Keratinocyte (primary cell): ENCODE measurements around the gene TNPO1. TPM values are rescaled to one million over a fixed set of nuclear protein-coding genes. Genes with fewer than 3 reads are reported as not detected.

Experiments used
- DNase-seq: peaks from one replicate; pipeline ENCODE4 v3.0.0-alpha.2; 2011; ENCODE audit warnings: low read depth, missing footprints, low spot score
- FAIRE-seq: peaks from 2 replicates; lab custom pipeline; 2011; peaks lifted over from hg19 to GRCh38; lab: Jason Lieb, UNC
- H2AFZ ChIP-seq: 2 replicates; pipeline ENCODE4 v1.6.0; 2012; ENCODE audit warnings: low read length, control low read depth, inconsistent platforms; ENCODE audit not compliant: control insufficient read depth
- H3K27ac ChIP-seq: 2 replicates; pipeline ENCODE4 v1.5.1; 2011; ENCODE audit warnings: low read length; ENCODE audit not compliant: control insufficient read depth, insufficient read depth
- H3K27me3 ChIP-seq: 3 replicates; pipeline ENCODE4 v1.6.0; 2011; ENCODE audit warnings: low read length; ENCODE audit not compliant: control insufficient read depth, insufficient read depth; ENCODE audit errors: extremely low read depth
- H3K36me3 ChIP-seq, 2 experiments: 2 replicates in 1 of 2; 3 replicates in 1 of 2; pipeline ENCODE4 v1.5.1; 2011; ENCODE audit warnings: low read length in 2 of 2, mild to moderate bottlenecking in 1 of 2; ENCODE audit not compliant: control insufficient read depth in 2 of 2, insufficient read depth in 2 of 2; ENCODE audit errors: extremely low read depth in 1 of 2
- H3K4me1 ChIP-seq: 3 replicates; pipeline ENCODE4 v1.5.1; 2011; ENCODE audit warnings: low read length; ENCODE audit not compliant: control insufficient read depth, insufficient read depth; ENCODE audit errors: extremely low read depth
- H3K4me2 ChIP-seq: 3 replicates; pipeline ENCODE4 v1.6.0; 2011; ENCODE audit warnings: low read depth, low read length; ENCODE audit not compliant: control insufficient read depth, insufficient read depth; ENCODE audit errors: extremely low read depth
- H3K4me3 ChIP-seq, 3 experiments: fragments of 200-600 bp in 1 of 3; sonication (generic) in 1 of 3; 2 replicates in 2 of 3; 3 replicates in 1 of 3; pipeline ENCODE4 v1.5.1; 2011 to 2016; ENCODE audit warnings: low read length in 3 of 3, mild to moderate bottlenecking in 3 of 3, control low read depth in 2 of 3, inconsistent platforms in 1 of 3, low read depth in 1 of 3, mixed read lengths in 1 of 3, mixed run types in 1 of 3, moderate library complexity in 1 of 3; ENCODE audit not compliant: control insufficient read depth in 2 of 3, insufficient read depth in 2 of 3; ENCODE audit errors: extremely low read depth in 1 of 3
- H3K79me2 ChIP-seq: 2 replicates; pipeline ENCODE4 v1.6.0; 2012; ENCODE audit warnings: low read length; ENCODE audit not compliant: control insufficient read depth, insufficient read depth
- H3K9ac ChIP-seq: 3 replicates; pipeline ENCODE4 v1.6.0; 2011; ENCODE audit warnings: low read length; ENCODE audit not compliant: control insufficient read depth, insufficient read depth; ENCODE audit errors: extremely low read depth
- H3K9me1 ChIP-seq: 3 replicates; pipeline ENCODE4 v1.6.0; 2011; ENCODE audit warnings: low read length; ENCODE audit not compliant: control insufficient read depth, insufficient read depth; ENCODE audit errors: extremely low read depth
- H3K9me3 ChIP-seq: 2 replicates; pipeline ENCODE4 v1.5.1; 2012; ENCODE audit warnings: low read depth, low read length; ENCODE audit not compliant: control insufficient read depth
- H4K20me1 ChIP-seq: 3 replicates; pipeline ENCODE4 v1.6.0; 2011; ENCODE audit warnings: low read length; ENCODE audit not compliant: control insufficient read depth, insufficient read depth; ENCODE audit errors: extremely low read depth
- EZH2 ChIP-seq: IDR thresholded peaks from one replicate; pipeline ENCODE4 v1.6.1; 2012; ENCODE audit warnings: inconsistent platforms, mild to moderate bottlenecking, low read length, moderate library complexity
- dilution Hi-C: fragments of 300-500 bp; cut with MboI; formaldehyde crosslinking; loops from one replicate; pipeline ENCODE4 v1.7.0; 2020; ENCODE audit warnings: low sequenced_read_pairs; ENCODE audit not compliant: extremely low pct_ligation_motif_present
- polyA plus RNA-seq, 5 experiments: library from polyadenylated mRNA; depleted of rRNA in 3 of 5; stranded (reverse) in 3 of 5; stranded (forward) in 1 of 5; unstranded in 1 of 5; fragments of >200 nt; gene quantifications; 1 replicate in 1 of 5; 2 replicates in 3 of 5; 3 replicates in 1 of 5; pipeline versions ENCODE4 v1.2.1 to v1.2.3, GENCODE V29; 2011 to 2012; ENCODE audit warnings: missing spikeins in 2 of 5, low read depth in 1 of 5, low replicate concordance in 1 of 5
- TF ChIP-seq, protein P1 (sequence below), 3 experiments: IDR thresholded peaks in 1 of 3; conservative IDR thresholded peaks in 1 of 3; optimal IDR thresholded peaks in 1 of 3; 2 replicates in 2 of 3; 3 replicates in 1 of 3; pipeline versions ENCODE3 to v1.5.1; 2011; ENCODE audit warnings: low read length in 3 of 3, mild to moderate bottlenecking in 3 of 3, moderate library complexity in 2 of 3, control low read depth in 1 of 3, inconsistent platforms in 1 of 3; ENCODE audit not compliant: insufficient read depth in 2 of 3; ENCODE audit errors: extremely low read depth in 1 of 3

Gene TNPO1
- polyA plus RNA-seq, 1 donor (not counting 4 experiments of a cell fraction or from before 2014, with no cell fraction given), result 123 TPM

DNA sequence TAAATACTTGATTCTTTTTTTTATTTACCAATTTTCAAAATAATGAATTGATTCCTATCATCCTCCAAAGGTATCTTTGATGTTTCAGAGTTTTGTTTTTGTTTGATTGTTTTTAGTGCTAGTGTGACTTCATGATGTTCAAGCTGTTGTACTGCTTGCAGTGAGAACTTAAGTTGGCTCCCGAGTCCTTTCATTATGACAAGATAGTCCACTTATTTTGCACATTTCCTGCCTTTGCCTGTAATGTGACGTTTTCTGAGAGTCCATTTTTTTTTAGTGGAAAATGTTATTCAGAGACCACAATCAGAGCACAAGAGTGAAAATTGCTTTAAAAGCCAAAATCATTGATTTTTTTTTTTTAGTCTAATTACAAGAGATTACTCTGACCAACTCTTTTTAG is 79.3 kb downstream of the TNPO1 start:
- FAIRE-seq, result no peak
- Histone ChIP-seq H3K9me1 (no peaks in the 10 kb centered on the region), H3K4me3 (no peak overlapping the region), H3K36me3 (peaks cover 20 to 21% of the 10 kb centered on the region in 2 experiments), H3K27ac (no peak overlapping the region), H3K79me2 (no peaks in the 10 kb centered on the region), H3K4me1 (no peaks in the 10 kb centered on the region), H3K9me3 (no peaks in the 10 kb centered on the region), H4K20me1 (no peaks in the 10 kb centered on the region), H3K4me2 (no peak overlapping the region), H3K9ac (no peak overlapping the region), H3K27me3 (no peaks in the 10 kb centered on the region), H2AFZ (no peak overlapping the region)
- dilution Hi-C loops, result no loop called here
- TF ChIP-seq, protein P1, sequence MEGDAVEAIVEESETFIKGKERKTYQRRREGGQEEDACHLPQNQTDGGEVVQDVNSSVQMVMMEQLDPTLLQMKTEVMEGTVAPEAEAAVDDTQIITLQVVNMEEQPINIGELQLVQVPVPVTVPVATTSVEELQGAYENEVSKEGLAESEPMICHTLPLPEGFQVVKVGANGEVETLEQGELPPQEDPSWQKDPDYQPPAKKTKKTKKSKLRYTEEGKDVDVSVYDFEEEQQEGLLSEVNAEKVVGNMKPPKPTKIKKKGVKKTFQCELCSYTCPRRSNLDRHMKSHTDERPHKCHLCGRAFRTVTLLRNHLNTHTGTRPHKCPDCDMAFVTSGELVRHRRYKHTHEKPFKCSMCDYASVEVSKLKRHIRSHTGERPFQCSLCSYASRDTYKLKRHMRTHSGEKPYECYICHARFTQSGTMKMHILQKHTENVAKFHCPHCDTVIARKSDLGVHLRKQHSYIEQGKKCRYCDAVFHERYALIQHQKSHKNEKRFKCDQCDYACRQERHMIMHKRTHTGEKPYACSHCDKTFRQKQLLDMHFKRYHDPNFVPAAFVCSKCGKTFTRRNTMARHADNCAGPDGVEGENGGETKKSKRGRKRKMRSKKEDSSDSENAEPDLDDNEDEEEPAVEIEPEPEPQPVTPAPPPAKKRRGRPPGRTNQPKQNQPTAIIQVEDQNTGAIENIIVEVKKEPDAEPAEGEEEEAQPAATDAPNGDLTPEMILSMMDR (optimal IDR thresholded peaks at IDR 0.05 in 1 of 3, IDR thresholded peaks at IDR 0.05 in 1 of 3, conservative IDR thresholded peaks at IDR 0.05 in 1 of 3; ENCODE audit: extremely low read depth in 1 of 3, insufficient read depth in 2 of 3, low read length in 3 of 3), result no peak
- no peak for TF ChIP-seq EZH2
- DNase-seq, result no peak

DNA sequence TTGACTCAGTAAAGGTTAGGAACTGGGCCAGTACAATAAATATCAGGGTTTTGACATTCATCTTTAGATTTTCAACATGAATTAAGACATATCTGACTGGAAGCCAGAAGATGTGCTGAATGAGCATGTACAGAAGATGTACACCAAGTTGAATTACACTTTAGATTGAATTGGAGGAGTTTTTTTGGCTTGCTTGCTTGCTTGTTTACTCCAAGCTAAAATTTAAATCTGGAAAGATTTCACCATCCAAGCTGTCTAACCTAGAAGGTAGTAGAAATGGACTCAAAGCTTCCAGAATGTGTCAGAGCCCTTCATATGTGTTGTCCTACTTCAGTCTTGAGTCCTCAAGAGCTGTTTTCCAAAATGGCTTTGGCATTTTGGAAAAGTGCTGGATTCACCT is 90.3 kb downstream of the TNPO1 start:
- Histone ChIP-seq H3K9me1 (no peaks in the 10 kb centered on the region), H4K20me1 (no peaks in the 10 kb centered on the region), H3K27ac (no peak overlapping the region), H3K4me2 (no peak overlapping the region), H2AFZ (no peak overlapping the region), H3K9ac (no peak overlapping the region), H3K9me3 (no peaks in the 10 kb centered on the region), H3K4me3 (no peak overlapping the region), H3K79me2 (no peaks in the 10 kb centered on the region), H3K36me3 (peaks cover 15 to 46% of the 10 kb centered on the region in 2 experiments), H3K27me3 (no peaks in the 10 kb centered on the region), H3K4me1 (no peaks in the 10 kb centered on the region)
- TF ChIP-seq, protein P1 (optimal IDR thresholded peaks at IDR 0.05 in 1 of 3, IDR thresholded peaks at IDR 0.05 in 1 of 3, conservative IDR thresholded peaks at IDR 0.05 in 1 of 3; ENCODE audit: extremely low read depth in 1 of 3, insufficient read depth in 2 of 3, low read length in 3 of 3), result no peak
- no peak for TF ChIP-seq EZH2
- dilution Hi-C loops, result no loop called here
- no peak for DNase-seq
- FAIRE-seq, result no peak
